Fibroblast of peridontal ligament (primary cell): ENCODE results near the gene STK32C.

Experiments used
- DNase-seq: peaks from one replicate; pipeline ENCODE4 v3.0.0-alpha.2; 2010; ENCODE audit errors: extremely low read depth

Gene STK32C

DNA sequence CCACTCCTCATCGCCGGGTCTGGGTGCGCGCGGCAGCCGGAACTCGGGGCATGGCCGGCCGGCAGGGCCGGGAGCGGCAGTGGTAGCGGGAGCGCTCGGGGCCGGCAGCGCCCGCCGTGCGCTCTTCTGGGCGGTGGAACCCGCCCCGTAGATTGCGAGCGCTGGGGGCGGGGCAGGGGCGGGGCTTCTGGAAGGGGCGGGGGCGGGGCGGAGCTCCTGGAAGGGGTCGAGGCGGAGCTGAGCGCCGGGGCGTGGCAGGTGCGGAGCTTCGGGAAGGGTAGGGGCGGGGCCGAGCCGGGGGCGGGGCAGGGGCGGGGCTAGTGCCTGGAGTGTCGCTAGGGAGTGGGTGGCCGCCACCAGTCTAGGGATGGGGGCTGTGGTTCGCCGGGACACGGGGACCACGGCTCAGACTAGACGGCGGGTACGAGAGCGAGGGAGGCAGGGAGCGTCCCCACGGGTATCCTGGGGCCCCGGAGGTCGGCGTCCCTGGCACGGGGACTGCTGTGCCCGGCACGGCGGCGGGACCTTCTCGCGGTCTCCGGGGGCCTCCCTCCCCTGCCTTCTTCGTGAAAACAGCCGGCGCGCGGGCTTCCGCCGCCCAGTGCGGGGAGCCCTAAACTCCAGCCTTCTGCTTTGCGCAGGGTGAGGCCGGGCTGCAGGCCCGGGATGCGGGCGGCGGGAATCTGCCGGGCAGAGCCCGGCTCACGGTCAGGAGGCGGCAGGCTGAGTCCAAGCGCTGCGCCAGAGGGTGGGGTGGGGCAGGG, at the start of gene STK32C:
Gene STK32C (minus strand): TSS at position 128 of the 764 bp plus-strand sequence. CDS start 117 bp downstream, at position 11.
- DNase-seq = peak; percentile 82

DNA sequence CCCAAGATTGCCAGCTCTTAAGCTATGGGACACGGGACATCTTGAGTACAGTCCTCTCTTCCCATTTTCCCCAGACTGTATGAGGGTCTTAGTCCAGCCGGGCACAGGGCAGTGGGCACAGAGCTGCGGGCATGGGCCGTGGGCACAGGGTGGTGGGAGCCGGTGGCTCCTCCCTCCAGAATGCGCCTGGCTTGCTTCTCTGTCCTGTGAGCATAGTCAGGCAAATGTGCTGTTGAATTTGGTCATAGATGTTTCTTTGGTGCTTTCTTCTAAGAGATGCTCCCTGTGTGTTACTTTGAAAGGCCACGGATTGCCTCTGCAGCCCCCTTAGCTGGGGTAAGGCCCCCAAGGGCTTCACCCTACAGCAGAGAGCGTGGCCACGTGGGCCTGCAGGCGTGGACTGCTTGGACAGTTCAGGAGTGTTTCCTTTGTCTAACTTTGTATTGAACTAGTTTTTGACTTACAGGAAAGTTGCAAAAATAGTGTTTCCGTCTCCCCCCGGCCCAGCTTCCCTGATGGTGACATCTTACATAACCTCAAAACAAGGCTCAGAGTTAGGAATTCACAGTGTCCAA, 49.0 kb upstream of the STK32C start:
- DNase-seq = no peak

DNA sequence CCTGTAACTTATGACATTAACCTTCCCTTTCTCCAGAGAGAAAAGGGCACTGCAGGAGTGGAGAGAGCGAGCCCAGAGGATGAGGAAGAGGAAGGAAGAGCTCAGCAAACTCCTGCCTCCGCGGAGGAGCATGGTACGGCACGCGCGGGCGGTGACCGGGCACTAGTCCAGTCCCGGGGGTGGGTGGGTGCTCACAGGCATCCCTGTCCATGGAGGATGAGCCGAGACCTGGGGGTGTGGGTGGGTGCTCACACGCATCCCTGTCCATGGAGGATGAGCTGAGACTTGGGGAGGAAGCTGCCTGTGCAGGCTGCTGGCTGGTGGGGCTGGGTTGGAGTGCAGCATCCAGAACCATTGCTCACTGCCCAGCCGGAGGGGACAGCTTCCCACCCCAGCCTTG, 48.0 kb upstream of the STK32C start:
- no peak for DNase-seq

DNA sequence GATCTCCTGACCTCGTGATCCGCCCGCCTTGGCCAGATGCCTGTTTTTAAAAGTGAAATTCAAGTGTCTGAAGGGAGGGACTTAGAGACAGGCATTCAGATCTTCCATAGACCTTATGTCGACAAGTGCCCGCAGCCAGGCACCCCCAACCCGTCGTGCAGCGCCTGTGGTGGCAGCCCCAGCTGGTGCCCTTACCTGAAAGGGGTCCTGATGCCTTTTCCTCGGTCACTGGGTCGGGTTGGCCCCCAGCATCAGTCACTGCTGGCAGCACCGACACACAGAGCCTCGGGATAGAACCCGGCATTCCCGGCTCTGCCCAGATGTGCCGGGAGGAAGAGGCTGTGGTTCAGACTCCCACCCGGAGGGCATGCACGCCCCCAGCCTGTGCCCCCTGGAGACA, 47.5 kb upstream of the STK32C start:
- no peak for DNase-seq

DNA sequence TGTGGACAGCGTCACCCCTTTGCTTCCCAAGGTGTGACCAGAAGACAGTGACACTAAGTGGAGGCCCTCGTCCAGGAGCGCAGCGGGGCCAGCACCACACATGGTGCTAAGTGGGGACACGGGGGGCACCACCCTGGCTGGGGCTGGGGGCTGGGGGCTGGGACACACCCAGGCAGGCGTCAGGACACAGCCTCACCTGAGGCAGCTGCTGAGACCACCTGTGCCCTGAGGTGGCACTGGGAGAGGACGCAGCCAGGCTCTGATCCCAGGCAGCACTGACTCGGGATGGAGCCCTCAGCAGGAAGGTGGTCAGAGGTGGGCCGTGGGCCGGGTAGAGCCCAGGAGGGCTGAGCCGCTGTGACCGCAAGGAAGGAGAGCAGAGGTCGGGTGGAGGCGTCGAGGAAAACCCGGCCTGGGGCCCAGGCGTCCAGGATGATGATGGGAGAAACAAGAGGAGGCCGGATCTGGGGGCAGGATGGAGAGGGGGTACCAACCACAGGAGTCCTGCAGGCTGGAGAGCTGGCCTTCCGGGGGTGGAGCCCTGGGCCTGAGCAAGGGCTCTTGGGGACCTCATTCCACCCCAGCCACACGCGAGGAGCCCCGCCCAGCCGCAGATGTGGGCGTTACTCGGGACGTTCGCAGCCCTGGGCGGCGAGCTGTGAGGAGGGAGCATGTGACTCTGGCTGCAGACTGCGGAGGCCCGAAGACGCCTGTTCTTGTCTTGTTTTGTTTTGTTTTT, 46.8 kb upstream of the STK32C start:
- no peak for DNase-seq

DNA sequence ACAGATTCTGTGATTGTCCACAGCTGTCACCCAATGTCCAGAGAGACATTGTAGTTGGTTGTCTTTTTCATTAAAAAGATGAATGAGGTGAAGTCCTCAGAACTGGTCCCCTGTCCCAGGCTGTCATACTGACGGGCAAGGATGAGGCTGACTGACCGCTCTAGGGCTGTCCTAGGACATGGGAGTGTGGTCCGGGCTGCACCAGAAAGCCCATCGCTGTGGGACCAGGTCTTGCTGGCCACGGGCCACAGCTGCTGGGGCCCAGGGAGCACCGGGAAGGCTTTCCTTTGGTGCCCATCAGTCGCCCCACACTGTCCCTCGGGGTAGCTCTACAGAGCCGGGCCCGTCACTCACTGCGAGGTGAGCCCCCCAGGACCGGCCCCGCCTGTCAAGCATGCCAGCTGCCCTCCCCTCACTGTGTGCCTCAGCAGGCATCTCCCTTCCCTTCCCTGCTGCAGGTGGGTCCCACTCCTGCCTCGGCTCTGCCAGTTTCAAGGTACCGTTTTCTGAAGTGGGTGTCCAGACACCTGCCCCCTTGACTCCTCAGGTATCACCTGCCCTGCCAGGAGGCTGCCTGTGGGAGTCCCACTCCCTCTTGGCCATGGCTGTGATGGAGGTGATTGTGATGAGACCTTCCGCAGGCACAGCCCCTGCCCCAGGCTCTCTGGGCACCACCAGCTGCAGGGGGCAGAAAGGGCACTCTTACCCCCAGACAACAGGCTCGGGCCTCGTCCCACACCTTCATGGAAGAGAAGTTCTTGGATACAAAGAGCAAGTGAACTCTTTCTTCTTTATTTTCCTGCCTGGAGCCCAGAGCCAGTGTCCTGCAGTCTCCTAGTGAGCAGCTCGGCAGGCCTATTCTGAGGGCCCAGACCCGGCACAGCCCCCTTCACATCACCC, 46.0 kb upstream of the STK32C start:
- no peak for DNase-seq

DNA sequence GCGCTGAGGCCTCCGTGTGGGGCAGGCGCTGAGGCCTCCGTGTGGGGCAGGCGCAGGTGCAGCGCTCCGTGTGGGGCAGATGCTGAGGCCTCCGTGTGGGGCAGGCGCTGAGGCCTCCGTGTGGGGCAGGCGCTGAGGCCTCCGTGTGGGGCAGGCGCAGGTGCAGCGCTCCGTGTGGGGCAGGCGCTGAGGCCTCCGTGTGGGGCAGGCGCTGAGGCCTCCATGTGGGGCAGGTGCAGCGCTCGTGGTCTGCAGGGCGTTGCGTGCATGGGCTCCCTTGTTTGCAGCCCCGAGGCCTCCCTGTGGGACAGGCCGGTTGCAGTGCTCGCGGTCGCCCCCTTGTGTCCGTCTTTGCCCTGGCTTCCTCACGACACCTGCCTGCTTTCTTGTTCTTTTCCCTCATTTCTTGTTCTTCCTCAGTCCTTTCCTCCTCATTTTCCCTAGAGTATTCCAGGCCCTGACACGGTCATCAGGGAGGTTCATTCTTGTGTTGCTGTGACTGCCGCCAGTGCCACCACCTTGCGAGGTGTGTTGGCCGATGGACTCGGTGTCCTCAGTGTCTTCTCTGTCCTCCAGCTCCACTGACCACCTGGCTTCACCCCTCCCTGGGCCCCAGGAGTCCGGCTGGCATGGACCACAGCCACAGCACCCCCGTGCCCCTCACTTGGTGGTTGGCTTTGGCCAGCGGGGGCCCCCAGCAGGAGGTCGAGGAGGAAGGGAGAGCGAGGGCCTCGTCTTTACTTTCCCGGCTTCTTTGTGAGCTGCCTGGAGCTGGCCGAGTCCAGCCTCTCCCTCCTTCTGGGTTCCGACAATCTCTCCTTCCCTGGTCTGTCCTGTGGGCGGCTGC, 44.9 kb upstream of the STK32C start:
- DNase-seq = peak; percentile 51

DNA sequence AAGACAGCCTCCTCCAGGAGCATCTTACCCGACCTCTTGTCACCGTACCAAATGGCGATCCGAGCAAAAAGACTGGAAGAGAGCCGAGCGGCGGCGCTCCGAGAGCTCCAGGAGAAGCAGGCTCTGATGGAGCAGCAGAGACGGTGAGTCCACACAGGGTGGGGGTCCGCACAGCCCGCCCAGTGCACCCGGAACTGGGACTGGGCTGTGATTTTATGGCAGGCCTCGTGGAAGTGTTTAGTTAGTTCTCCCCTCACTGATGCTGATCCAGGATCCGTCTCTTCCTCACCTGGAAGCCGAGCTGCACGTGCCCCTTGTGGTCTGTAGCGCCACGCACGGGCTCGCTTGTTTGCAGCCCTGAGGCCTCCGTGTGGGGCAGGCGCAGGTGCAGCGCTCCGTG, 43.9 kb upstream of the STK32C start:
- DNase-seq = no peak

DNA sequence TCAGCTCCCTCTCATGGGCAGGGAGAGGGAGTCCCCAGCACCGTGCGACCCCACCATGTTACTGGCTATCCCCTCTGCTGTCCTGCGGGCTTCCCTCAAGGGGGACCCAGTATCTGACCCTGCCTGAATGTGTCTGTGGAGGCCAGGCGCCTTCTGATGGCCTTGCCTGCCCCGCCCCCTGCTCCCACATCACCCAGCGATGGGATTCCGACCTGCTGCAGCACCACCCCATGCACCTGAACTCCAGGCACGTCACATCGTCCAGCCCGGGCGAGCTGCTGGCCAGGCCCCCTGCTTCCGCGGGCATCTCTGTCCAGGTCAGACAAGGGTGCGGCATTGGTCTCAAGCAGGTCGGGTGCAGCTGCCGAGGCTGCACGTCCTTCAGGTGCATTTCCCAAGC, 43.2 kb upstream of the STK32C start:
- DNase-seq = no peak

DNA sequence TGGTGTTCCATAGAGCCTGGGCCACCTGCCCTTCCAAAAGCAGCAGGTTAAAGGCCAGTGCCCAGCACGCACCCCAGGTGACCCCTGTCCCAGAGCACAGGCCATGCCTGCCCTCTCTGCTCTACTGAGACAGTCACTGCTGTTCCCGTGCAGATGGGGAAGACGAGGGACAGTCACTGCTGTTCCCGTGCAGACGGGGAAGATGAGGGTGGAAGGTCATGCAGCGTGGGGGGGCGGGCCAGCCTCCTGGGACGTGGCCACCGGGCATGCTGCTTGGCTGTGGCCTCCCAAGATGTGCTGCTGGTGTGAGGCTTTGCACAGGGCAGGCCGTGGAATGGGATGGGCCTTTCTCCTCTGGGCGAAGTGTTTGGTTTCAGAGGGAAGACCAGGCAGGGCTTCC, 42.6 kb upstream of the STK32C start:
- no peak for DNase-seq

DNA sequence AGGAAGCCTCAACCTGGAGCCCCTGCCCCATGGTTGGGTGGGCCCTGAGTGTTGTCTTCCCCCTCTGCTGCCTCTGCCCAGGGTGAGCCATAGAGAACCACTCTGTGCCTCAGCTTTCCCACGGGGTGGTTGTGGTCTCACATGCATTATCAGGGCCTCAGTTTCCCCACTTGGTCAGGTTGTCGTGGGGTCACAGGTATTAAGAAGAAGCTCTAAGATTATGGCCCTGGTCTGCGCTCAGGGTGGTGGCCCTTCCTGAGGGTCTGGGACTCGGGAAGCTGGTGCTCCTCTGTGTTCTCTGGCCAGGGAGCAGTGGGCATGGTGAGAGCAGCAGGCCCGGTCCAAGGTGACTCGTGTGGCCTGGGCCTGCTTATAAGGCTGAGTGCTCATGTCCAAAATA, 42.0 kb upstream of the STK32C start:
- no peak for DNase-seq

DNA sequence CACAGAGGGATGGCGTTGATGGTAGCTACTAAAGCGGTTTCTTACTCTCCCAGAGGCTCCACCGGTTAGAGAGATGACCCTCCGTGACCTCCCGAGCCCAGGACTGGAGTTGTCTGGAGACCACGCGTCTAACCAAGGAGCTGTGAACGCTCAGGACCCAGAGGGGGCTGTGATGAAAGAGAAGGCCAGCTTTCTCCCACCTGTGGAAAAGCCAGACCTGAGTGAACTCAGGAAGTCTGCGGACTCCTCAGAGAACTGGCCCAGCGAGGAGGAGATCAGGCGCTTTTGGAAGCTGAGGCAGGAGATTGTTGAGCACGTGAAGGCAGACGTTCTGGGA, 40.1 kb upstream of the STK32C start:
- DNase-seq = no peak

DNA sequence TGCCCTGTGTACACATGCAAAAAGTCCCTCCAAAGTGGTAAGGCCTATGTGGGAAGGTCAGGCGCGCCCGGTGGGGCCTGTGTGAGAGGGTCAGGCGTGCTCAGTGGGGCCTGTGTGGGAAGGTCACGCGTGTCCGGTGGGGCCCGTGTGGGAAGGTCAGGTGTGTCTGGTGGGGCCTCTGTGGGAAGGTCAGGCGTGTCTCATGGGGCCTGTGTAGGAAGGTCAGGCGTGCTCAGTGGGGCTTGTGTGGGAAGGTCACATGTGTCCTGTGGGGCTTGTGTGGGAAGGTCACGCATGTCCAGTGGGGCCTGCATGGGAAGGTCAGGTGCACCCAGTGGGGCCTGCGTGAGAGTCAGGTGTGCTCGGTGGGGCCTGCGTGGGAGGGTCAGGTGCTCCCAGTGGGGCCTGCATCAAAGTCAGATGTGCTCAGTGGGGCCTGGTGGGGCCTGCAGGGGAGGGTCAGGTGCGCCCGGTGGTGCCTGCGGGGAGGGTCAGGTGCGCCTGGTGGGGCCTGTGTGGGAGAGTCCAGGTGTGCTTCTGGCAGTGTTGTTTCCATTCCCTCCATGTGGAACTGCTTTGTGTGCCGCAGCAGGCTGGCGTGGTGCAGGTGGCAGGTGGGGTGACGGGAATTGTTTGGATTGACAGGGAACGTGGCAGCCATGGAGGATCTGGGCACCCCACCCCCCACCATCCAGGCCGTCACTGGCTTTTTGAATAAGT, 39.6 kb upstream of the STK32C start:
- DNase-seq = no peak

DNA sequence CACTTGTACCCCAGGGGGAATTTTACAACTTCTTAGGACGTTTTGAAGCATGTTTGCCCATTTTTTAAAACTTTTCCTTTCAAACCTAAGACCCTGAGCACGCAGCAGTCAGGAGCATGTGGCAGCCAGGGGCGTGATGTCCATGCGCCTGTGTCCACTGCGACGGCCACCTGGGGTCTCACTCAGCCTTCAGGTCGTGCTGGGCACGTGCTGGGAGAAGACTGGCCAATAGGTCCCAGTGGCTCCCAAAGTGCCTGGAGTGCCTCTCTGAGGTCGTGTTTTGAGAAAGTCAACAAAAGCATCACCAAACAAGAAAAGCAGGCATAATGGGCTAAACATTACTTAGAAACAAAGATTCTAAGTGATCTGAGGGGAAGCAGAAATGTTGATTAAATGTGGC, 39.1 kb upstream of the STK32C start:
- DNase-seq = no peak

DNA sequence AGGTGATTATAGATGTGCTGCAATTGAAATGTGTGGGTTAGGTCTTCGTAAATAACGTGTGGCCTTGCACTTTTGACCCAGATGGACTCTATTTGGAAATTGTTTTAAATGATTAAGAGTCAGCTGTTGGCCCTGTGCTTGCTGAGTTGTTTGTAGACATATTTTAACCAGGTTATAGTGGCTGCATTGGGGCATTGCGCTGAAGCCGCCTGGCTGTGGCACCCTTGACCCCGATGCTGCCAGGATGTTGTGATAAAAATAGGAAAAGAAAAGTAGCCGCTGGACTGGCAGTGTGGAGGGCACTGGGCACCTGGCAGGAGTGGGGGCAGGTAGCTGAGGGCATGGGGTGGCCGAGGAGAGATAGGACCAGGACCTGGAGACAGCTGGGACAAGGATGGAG, 37.6 kb upstream of the STK32C start:
- DNase-seq = no peak

DNA sequence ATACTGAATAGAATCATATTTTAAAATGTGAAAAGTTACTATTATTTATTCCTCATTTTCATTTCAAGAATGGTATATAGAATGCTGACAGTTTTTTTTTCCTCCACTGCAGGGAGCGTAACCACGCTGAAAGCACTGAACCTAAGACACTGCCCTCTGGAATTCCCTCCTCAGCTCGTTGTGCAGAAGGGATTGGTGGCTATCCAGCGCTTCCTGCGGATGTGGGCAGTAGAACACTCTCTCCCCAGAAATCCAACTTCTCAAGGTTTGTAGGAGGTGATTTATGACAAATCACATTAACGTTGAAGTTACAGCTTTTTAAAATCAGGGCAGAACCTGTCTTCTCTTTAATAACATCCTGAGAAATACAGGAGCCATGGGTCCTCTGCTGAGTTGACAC, 36.6 kb upstream of the STK32C start:
- no peak for DNase-seq

DNA sequence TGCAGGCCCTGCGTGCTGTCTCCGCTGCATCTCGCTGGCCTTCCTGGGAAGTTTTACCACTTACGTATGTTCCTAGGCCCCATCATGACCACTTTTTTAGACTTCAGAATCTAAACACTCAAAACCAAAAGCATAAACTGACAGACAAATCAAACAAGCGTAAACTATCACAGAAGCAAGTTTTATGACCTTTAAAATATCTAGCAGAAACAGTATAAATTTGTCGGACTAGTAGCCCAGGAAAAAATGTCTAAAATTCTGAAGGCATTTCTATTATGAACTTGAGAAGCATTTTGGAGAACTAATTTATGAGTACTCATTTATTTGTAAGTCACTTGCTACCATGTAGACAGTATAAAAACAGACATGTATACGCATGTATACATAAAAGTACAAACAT, 34.8 kb upstream of the STK32C start:
- no peak for DNase-seq

DNA sequence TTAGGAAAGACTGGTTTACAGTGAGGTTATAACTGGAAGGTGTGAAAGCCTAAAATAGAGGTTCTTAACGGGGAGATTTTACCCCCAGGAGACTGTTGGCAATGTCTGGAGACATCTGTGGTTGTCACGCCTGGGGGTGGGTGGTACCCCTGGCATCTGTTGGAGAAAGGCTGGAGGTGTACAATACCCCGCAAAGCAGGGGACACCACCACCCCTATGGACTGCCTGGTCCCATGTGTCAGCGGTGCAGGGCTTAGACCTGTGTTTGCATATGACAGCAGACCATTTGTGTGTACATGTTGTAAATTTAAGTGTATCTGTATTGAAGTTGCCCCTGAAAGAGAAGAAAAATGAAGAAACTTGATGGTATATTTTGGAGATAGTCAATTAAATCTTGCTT, 34.0 kb upstream of the STK32C start:
- DNase-seq = no peak

DNA sequence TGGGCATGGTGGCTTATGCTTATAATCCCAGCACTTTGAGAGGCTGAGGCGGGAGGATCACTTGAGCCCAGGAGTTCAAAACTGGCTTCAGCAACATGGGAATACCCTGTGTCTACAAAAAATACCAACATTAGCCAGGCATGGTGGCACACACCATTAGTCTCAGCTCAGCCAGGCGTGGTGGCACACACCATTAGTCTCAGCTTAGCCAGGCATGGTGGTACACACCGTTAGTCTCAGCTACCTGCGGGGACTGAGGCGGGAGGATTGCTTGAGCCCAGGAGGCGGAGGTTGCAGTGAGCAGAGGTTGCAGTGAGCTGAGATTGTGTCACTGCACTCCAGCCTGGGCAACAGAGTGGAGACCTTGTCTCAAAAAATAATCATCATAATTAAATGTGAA, 33.3 kb upstream of the STK32C start:
- no peak for DNase-seq

DNA sequence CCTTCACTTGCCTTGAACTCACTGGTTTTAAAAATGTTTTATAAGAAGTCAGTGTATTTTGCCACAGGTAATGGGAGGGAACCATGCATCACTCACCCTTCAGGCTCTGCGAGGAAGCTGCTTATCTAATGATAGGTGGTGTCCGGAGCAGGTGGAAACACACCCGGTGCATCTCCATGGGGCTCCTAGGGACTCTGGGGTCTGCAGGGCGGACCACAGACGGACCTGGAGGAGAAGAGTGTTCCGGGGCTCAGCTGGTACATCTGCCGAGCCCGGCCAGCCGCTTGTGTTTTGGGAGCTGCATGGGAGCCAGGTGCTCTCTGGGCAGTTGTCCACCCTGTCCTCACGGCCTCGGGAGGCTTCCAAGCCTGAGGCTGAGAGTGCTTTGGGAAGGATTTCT, 31.5 kb upstream of the STK32C start:
- DNase-seq = no peak

DNA sequence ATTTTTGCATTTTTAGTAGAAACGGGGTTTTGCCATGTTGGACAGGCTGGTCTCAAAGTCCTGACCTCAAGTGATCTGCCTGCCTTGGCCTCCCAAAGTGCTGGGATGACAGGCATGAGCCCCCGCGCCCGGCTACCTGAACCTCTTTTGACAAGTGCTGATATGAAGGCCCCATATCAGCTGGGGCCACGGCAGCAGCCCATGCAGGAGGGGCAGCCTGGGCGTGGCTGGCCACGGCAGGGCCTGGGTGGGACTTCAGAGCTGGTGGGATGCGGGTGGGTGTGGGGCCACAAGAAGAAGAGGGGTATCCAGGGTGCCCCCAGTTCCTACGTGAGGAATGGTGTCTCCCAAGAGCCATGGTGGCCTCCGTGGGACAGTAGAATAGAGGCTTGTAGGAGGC, 31.1 kb upstream of the STK32C start:
- DNase-seq = no peak
